NCI-H2081 (cell line): ENCODE data around the gene FILIP1.
"Not testable (repeated sequence)": the region's sequence is repeated elsewhere in the genome, so short reads cannot be mapped to it uniquely, and the experiment has no call there.

Experiments used
- DNase-seq, 2 experiments: peaks; one replicate each; lab custom pipeline; 2025; lab: John Stamatoyannopoulos, UW

Gene FILIP1

DNA sequence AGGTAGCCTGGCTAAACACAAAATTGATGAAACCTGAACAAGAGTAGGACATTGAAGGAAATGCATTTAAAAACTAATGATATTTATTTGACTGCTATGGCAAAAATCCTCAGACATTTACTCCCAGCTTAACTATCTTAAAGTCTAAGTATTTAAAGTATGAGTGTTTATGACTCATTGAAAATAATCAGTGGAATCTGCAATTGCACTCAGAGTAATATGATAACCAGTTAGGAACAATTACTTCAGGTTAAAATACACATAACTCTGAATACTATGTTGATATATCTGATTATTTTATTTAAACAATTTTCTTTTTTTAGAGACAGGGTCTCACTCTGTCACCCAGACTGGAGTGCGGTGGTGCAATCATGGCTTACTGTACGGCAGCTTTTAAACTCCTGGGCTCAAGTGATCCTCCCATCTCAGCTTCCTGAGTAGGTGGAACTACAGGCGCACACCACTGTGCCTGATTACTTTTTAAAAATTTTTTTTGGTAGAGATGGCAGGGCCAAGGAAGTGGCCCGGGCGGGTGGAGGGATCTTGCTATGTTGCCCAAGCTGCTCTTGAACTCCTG is 43.9 kb downstream of the FILIP1 start:
- DNase-seq, result no peak

DNA sequence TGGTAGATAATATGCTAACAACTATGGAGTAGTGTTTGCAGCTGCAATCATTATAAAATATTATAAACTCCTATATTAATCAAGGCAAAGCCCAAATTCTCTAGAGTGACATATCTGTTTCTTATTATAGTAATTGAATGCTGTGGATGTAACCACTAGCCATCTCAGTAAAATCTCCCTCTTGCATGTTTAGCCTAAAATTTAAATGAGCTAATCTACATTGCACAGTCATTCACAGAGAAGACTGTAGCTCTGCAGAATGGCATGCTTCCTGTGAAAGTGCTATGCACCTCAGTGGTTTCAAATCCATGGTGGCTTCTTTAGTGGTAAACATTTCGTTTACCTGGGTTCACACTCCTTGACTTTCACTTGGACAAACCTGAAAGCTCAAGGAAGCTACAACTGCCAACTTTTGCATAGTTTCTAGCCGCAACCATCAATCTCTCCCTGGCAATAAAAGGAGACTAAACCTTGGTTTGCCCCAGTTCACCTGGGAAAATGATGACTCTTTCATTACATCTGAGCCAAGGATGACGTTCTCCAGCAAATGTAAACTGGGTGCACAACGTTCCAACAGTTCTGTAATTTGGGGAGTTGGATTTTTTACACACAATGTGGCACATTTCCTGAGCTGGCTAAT is 47.2 kb downstream of the FILIP1 start:
- no peak for DNase-seq

DNA sequence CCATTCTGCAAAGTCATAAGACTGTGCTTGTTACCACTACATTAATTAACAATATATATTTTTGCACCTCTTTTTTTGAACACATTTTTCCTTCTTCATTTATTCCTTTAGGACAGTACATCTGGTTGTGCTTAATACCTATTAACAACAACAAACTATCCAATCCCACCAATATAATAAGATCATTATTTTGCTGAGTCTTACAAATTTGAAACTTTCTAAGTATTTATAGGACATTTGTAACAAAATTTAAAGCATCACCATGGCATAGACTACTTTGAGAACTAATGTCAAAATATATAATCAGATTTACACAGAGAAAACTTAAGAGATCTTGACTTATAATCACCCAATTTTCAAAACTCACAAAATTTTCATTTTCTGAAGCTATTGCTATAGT is 47.9 kb downstream of the FILIP1 start:
- no peak for DNase-seq

DNA sequence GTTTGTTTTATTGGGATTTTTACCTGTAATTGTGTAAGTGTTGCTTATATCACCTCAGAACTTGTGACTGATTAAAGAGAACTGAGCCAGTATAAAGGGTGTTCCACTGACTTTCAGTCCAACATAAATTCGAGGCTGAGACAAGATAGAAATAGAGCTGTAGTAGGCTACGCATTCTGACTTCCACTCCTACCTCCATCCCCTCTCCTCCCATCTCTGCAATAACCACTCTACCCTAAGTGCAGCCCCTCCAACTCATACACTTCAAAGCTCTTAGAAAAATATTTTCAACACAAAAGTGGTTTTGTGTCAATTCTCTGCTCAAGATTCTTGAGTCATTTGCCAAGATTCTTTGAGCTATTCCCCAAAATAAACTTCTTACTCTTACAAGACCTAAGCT is 48.7 kb downstream of the FILIP1 start:
- no peak for DNase-seq

DNA sequence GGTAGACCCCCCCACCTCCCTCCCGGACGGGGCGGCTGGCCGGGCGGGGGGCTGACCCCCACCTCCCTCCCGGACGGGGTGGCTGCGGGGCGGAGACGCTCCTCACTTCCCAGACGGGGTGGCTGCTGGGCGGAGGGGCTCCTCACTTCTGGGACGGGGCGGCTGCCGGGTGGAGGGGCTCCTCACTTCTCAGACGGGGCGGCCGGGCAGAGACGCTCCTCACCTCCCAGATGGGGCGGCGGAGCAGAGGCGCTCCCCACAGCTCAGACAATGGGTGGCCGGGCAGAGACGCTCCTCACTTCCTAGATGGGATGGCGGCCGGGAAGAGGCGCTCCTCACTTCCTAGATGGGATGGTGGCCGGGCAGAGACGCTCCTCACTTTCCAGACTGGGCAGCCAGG is 51.7 kb downstream of the FILIP1 start:
- DNase-seq, result not testable (repeated sequence)

DNA sequence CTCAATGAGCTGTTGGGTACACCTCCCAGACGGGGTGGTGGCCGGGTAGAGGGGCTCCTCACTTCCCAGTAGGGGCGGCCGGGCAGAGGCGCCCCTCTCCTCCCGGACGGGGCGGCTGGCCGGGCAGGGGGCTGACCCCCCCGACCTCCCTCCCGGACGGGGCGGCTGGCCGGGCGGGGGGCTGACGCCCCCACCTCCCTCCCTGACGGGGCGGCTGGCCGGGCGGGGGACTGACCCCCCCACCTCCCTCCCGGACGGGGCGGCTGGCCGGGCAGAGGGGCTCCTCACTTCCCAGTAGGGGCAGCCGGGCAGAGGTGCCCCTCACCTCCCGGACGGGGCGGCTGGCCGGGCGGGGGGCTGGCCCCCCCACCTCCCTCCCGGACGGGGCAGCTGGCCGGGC is 52.1 kb downstream of the FILIP1 start:
- DNase-seq, result not testable (repeated sequence)

DNA sequence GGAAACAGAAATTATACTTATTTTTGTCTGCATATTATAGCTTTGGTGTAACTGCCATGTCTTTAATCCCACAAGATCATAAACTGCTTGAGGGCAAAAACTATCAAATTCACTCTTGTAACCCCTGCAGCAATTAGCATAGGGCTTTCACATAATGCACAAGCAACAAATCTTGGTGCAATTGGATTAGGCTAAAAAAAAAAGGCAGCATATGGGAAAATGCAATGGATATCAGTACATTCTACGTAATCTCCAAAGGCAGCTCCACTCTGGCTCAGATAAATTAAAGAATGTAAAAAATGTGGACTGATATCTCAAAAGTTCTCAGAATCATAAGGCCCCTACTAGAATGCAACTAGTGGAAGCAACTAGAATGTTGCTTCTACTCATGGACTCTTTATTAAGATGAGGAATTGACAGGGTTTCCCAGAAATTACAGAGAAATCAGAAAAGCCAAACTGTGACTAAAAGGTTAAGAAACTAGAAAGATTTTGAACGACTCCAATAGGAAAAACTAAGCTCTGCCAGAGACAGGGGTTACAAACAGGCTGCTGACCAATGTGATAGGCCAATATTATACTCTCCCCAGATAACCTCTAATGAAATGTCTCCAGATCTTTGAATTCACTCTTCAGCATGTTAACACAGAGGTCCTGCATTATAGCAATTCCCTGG is 55.0 kb downstream of the FILIP1 start:
- no peak for DNase-seq

DNA sequence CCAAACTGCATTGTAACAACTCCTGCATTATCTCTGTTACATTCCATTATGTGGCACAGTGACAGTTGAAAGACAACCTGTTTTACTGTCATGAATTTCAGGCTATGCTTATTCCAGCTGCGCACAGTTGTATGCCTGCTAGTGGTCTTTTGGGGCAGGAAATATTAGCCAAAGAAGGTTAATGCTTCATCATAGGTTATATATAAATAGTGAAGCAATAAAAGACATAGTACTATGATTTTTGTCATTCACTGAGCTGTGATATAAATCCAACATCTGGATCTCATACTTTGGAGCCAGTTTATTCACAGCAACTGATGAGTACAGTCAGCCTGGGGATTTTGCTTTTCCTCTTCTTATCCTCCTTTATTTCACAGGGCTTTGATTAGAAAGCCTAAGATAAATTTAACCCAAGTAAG is 55.6 kb downstream of the FILIP1 start:
- DNase-seq, result no peak

DNA sequence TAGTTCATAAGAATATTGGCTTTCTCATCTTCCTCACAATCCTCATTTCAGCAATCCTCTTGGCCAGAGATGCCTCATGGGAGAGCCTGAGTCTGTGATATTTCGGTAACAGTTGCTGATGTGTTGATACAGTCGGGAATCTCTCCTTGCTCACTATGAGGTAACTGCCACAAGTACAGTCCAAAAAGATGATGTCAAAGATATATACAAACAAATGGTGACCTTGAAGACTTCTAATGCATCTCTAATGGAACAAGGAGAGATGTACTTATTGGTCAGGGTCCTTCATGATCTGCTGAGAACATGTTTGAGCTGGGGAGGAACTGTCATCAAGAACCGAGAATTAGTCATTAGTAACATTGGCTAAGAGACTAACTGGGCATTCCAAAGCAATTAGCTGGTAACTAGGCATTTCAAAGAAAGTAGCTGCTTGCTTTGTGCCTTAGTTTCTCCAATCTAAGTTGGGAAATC is 56.1 kb downstream of the FILIP1 start:
- DNase-seq, result no peak

DNA sequence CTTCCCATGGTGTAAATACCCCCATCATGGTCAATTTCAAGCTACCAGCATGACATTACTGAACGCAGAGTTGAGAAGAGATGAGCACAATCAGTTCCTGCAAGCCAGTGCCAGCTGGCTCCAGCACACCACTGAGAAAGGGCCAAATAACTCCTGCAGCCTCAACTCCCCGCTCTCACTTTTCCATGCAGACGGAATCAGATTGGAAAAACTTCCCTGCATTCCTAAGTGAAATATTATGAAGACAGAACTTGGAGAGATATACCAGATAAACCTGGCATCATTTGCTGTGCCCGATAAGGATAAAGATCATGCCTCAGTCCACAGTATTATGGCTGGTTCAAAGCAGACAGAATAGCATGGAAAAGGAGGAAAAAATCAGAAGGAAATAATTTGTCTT is 56.7 kb downstream of the FILIP1 start:
- no peak for DNase-seq

DNA sequence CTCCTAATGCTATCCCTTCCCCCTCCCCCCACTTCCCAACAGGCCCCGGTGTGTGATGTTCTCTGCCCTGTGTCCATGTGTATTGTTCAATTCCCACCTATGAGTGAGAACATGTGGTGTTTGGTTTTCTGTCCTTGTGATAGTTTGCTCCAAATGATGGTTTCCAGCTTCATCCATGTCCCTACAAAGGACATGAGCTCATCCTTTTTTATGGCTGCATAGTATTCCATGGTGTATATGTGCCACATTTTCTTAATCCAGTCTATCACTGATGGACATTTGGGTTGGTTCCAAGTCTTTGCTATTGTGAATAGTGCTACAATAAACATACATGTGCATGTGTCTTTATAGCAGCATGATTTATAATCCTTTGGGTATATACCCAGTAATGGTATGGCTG is 60.8 kb downstream of the FILIP1 start:
- DNase-seq, result not testable (repeated sequence)

DNA sequence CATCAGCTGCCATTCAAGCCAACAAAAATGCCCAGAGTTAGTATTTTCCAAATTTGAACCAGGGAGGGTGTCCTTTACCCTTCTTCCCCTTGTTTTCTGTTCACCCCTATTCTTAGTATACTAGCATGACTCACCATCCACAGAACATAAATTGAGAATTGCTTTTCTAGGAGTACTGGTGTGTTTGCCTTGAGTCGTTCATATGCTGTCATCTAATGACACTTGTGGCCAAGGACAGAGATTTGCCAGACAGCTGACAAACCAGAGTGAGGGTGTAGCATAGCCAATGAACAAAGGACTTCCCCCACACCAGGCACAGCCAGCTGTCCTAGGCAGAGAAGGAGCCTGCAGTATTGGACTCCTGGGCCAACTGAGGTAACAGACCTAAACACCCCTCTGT is 62.2 kb downstream of the FILIP1 start:
- no peak for DNase-seq

DNA sequence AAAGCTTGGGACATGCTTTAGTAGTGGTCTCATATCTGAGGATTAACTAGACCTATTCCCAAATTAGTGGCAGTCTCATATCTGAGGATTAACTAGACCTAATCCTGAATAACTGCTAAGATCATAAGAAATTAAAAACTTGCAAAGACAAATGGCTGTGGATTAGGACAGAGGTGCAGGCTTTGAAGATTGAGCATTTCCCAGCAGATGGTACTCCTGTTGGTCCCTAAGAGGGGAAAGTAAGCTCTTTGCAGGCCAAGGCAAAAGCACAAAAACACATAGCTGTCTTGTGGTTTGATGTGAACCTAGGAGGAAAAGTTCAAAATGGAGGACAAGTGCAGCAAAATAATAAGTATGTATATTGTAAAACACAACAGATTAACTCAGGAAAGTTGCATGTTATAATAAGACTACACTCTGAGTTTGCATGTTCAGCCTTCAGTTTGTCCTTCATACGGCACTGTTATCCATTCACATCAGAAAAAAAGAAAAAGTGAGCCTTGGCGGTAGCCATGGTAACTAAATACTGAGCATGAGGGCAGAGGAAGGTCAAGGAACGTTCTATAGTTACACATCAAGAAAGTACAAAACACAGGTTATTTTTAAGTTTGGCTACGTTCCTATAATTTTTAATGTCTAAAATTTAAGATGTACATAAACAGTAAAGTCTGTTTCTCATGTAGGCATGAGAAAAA is 62.8 kb downstream of the FILIP1 start:
- DNase-seq, result no peak

DNA sequence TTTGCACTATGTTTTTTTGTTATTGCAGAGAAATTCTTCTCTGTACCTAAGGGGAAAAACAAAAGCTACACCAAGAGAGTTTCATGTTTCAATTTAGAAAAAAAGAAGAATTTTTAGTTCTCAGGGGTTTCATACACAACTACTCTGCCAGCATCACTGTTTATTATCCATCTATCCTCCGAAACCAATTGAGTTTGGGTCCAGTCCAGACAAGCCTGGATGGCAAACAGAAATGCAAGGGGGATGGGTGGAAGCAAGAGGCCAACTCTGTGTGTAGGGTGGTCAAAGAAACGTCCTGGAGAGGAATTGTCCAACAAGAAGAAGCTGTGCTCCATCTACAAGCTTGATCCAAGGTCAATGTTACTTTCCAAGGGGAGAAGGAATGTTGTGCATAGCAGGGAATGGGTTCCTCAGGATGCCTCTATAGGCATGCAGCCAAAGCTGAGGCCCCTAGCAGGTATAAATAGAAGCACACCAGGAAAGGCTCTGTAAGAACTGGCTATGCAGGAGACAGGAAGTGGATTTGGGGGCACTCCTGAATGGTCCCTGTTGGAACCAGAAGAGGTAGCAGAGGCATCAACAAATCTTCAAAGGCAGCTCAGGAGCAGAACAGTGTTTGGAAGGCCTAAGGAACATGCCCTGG is 64.4 kb downstream of the FILIP1 start:
- DNase-seq, result no peak

DNA sequence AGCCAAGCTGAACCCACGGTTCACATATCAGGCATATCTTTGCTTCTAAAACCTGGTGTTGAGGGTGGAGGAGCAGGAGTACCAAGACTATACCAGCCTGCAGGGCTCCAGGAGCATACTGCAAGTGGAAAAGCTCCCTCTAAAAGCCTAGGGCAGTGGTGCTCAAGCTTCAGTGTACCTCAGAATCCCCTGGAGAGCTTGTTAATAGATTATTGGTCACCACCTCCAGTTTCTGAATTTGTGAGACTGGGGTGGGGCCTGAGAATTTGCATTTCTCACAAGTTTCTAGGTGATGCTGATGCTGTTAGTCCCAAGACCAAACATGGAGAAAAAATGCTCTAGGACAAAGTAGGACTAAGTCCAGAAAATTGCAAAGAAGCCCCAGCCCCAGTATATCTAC is 65.4 kb downstream of the FILIP1 start:
- DNase-seq, result no peak

DNA sequence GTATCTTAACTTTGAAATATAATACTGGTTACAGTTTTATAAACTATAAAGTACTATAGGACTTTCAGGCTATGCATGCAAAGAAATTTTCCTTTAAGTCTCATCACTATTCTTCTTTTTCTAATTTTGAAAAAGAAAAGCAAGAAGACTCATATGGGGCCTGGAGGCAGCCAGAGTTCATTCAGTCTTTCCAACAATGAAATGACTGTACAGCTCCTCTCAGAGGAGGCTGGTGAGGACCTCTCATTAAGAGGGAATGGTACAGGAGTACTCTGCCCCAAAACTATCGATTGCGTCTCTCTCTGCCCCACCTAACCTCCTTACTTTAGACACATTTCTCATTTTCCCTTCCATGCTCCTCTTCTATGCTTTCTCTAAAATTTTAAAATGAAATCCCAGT is 66.3 kb downstream of the FILIP1 start:
- no peak for DNase-seq

DNA sequence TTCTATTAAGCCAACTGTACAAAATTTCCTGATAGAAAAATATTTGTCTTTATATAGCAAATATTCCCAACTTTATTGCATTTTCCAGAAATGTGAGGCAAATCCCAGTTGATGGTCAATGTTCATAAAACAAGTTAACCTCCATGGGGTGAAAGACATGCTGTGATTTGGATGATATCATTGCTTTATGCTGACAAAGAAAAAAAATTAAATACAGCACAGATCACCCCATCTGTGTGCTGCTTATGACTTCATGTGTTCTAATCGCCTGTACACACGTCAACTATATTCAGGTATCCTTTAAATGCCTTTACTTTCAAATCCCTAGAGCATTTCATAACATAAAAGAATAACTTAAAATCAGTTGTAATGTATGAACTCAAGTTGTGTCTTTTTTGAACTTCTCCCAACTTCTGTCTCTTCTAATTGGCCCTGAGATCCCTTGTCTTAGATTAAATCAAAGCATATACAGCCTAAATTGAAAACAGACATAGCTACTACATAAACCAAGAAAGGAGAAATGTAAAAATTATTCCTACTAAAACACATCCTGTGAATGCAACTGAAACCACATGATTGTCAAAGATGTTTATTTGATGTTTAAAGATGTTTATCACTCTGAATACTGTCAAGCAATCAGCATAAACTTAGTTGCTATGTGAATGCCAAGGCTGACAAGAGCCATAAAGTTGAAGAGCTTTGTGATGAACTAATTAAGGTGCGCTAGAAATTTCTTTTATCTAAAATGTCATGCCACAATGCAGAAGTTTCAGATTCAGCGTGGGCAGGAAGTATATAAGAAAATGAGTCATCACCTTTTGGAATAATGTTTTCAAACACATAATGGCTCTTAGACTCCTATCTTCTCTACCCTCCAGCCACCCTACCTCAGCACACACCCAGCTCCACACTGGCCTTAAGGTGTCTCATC is 68.7 kb downstream of the FILIP1 start:
- DNase-seq, result no peak

DNA sequence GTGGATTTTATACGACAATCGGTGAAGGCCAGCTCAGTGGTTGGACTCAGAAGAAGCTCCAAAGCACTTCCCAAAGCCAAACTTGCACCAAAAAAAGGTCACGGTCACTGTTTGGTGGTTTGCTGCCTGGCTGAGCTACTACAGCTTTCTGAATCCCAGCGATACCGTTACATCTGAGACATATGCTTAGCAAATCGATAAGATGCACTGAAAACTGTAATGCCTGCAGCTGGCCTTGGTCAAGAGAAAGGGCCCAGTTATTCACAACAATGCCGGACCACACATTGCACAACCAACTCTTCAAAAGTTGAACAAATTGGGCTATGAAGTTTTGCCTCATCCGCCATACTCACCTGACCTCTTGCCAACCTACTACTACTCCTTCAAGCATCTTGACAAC is 70.2 kb downstream of the FILIP1 start:
- DNase-seq, result no peak

DNA sequence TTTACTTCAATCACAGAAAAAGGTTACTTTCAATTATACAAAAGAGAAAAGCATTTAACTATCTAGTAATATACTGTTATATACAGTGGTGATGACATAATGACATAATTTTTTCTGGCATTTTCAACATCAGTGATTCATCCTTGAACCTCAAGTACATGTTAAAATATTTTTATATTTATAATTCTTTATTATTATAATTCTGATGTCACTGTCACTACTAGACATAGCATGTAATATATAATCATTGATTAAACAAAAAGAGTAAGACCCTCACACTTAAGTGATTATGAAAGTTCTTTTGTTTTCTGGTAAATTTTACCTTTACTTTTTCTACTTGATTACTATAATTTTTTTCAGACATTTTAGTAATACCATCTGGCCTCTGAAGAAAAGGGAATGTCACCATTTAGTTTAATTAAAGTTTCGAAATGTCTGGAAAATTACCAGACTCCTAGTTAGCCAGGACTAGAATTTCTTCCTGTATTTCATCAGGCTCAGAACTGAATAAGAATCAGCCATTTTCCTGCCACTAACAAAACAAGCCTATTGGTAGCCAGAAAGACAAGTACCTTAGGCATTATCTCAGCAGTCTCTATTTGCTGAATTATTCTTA is 71.5 kb downstream of the FILIP1 start:
- peak in 1 of 2 experiments; percentile 6 for DNase-seq

DNA sequence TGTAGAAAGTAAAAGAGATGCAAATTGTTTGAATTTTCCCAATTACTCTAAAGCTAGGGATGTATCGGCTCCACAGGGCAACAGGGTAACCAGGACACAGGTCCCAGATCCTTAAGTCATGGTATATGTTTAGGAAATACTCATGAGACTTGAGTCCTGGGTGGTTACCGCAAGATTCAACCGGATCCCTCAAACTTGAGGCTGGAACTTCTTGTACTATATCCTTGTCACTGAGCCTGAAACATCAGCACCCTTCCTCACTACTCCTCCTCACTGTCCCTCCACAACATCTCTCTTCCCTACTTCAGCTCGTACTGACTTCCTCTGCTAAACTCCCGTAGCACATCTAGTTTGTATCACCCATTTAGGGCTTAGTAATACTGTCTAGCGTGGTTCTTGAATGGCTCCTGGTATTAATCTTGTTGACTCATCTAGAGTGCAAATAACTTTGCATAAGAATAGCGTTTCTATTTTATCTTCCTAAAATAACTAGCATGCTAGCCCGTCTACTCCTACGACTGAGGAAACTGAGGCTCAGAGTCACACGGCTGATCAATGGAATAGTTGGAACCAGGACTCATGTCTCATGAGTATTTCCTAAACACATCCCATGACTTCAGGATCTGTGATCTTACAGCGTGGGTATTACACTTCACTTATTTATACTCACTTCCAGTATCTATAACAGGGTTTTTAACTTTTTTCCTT is 72.1 kb downstream of the FILIP1 start:
- DNase-seq, result no peak
